ENCODE data around the gene VPS13A.

VPS13A gene

GRCh38 chr9:77457916-77458592, 280.7 kb downstream of the VPS13A start:
- peak; percentile 34 for DNase-seq (ENCODE audit: low read depth)

- DNase-seq (ENCODE audit: low read depth), result no peak
Observed at GRCh38 chr9:77460938-77461337, 283.6 kb downstream of the VPS13A start.

- no peak for DNase-seq (ENCODE audit: low read depth)
Observed at GRCh38 chr9:77462066-77462465, 284.7 kb downstream of the VPS13A start.

- no peak for DNase-seq (ENCODE audit: low read depth)
Observed at GRCh38 chr9:77463151-77463550, 285.8 kb downstream of the VPS13A start.

GRCh38 chr9:77464661-77465060, 287.3 kb downstream of the VPS13A start:
- DNase-seq (ENCODE audit: low read depth), result no peak

GRCh38 chr9:77469515-77470231, 292.3 kb downstream of the VPS13A start:
- DNase-seq (ENCODE audit: low read depth), result no peak

Measured in stimulated activated CD8-positive, alpha-beta memory T cell treated with anti-CD3 and anti-CD28 coated beads, Interleukin-4, amount 100 ng/mL, for 24 hours (primary cell).